H1 (cell line): ENCODE data around the gene UCP2. TPM values are rescaled to one million over a fixed set of nuclear protein-coding genes. Genes with fewer than 3 reads are reported as not detected.

Source experiments
- CHD7 ChIP-seq: fragments of 300-600 bp; sonication (generic); IDR thresholded peaks from 2 replicates; pipeline ENCODE4 v1.7.1; 2012; ENCODE audit warnings: low read length, moderate library complexity, mild to moderate bottlenecking, inconsistent platforms; ENCODE audit not compliant: insufficient replicate concordance
- MAX ChIP-seq: IDR thresholded peaks from 2 replicates; pipeline ENCODE4 v1.6.1; 2012; ENCODE audit warnings: inconsistent platforms
- polyA plus RNA-seq, 7 experiments: library from polyadenylated mRNA; depleted of rRNA in 3 of 7; stranded (reverse) in 5 of 7; unstranded in 2 of 7; fragments of >200 nt in 5 of 7; fragments of 200-250 nt in 2 of 7; gene quantifications; 1 replicate in 5 of 7; 2 replicates in 1 of 7; 4 replicates in 1 of 7; pipeline versions ENCODE4 v1.2.1 to v1.2.3, GENCODE V29; 2011 to 2013; ENCODE audit warnings: missing spikeins in 2 of 7, mixed read lengths in 2 of 7
- total RNA-seq: library from RNA; stranded (reverse); fragmentation: NEBNext Ultra II Directional; extraction: Animal tissue kit (Norgen Biotek cat#: 25700); gene quantifications from 2 replicates; pipeline ENCODE4 v1.2.1, GENCODE V29; 2021

The UCP2 gene
- total and polyA plus RNA-seq, 2 of the 8 experiments (the other 6 are each of a cell fraction or from before 2014, with no cell fraction given): 46.2 to 55.2 TPM

GRCh38 chr11:74010306-74011300 is 28.0 kb upstream of the UCP2 start (continued):
- TF ChIP-seq CHD7 (no peak), MAX (no peak)
